ENCODE data around the gene LRP1B. TPM values are rescaled to one million over a fixed set of nuclear protein-coding genes. Genes with fewer than 3 reads are reported as not detected.

LRP1B gene
- total and polyA plus RNA-seq, 2 of the 8 experiments (the other 6 are each of a cell fraction or from before 2014, with no cell fraction given), result 0.03 TPM; not detected in 1

- Histone ChIP-seq H4K8ac (ENCODE audit: extremely low read depth, insufficient read depth, low read length) (no peak overlapping the region), H4K5ac (ENCODE audit: insufficient read length, low read depth, low read length) (no peak overlapping the region), H4K91ac (replicated peaks; ENCODE audit: insufficient read length, low read length) (no peak overlapping the region), H3K9ac (replicated peaks in 1 of 4; ENCODE audit: extremely low read depth in 1 of 4, low read depth in 3 of 4, low read length in 3 of 4) (no peak overlapping the region), H3K4me3 (ENCODE audit: extremely low read depth in 1 of 4, insufficient read depth in 2 of 4, low read depth in 3 of 4, low read length in 4 of 4) (no peak overlapping the region), H3K4me2 (ENCODE audit: insufficient read depth in 1 of 2, low read depth in 2 of 2, low read length in 2 of 2) (no peak overlapping the region), H2BK120ac (replicated peaks; ENCODE audit: low read depth, low read length) (no peak overlapping the region), H3K18ac (ENCODE audit: extremely low read depth, low read length) (no peak overlapping the region), H3K56ac (replicated peaks; ENCODE audit: insufficient read length, low read depth, low read length) (no peak overlapping the region), H3K14ac (ENCODE audit: insufficient read length) (no peak overlapping the region), H2AFZ (ENCODE audit: low read length) (no peak overlapping the region), H3K36me3 (ENCODE audit: control insufficient read depth in 2 of 4, insufficient read depth in 4 of 4, low read length in 3 of 4) (no peaks in the 10 kb centered on the region), H3K27ac (ENCODE audit: low read depth, low read length) (no peak overlapping the region), H3K79me2 (ENCODE audit: control insufficient read depth in 1 of 2, insufficient read depth in 2 of 2, low read length in 2 of 2) (no peaks in the 10 kb centered on the region), H2BK5ac (ENCODE audit: low read depth, low read length) (no peak overlapping the region), H2BK20ac (ENCODE audit: low read length) (no peak overlapping the region), H4K20me1 (replicated peaks in 1 of 2; ENCODE audit: control insufficient read depth in 1 of 2, insufficient read depth in 2 of 2, low read length in 2 of 2) (no peaks in the 10 kb centered on the region), H2BK15ac (ENCODE audit: low read length) (no peak overlapping the region), H3K79me1 (ENCODE audit: low read depth, low read length) (no peaks in the 10 kb centered on the region), H3K9me3 (ENCODE audit: insufficient read depth in 2 of 2, low read depth in 1 of 2, low read length in 1 of 2) (no peaks in the 10 kb centered on the region), H3K27me3 (replicated peaks in 1 of 4; ENCODE audit: control insufficient read depth in 3 of 4, extremely low read depth in 1 of 4, insufficient read depth in 3 of 4, low read length in 3 of 4) (no peaks in the 10 kb centered on the region), H3K4me1 (replicated peaks in 1 of 4; ENCODE audit: control insufficient read depth in 3 of 4, insufficient read depth in 4 of 4, low read length in 3 of 4) (0 out of 7 replicates have a peak, but pooled peaks cover 0 to 2% (median 0%) of the 10 kb centered on the region in 4 experiments), H2AK5ac (ENCODE audit: low read depth, low read length) (no peak overlapping the region), H3K23ac (ENCODE audit: insufficient read length) (no peak overlapping the region), H3K4ac (replicated peaks; ENCODE audit: insufficient read length, low read depth, low read length) (no peak overlapping the region), H2BK12ac (ENCODE audit: low read depth, low read length) (no peak overlapping the region), H3K23me2 (ENCODE audit: low read depth, low read length) (no peaks in the 10 kb centered on the region)
- POLR2A ChIA-PET (ENCODE audit: partially characterized antibody), result no interaction called here
- WGBS, 2 experiments (ENCODE audit: extremely low coverage in 1 of 2, insufficient coverage in 1 of 2, insufficient read length in 1 of 2, insufficient replicate concordance in 2 of 2, low coverage in 1 of 2, low lambda C conversion rate in 2 of 2, missing lambda C conversion rate in 1 of 2), result 88% methylated on average over 2 of the region's 2 CpGs; no CpG with 5 or more reads in 1 of the 2 experiments
- no peak for FAIRE-seq
- no peak for DNase-seq (ENCODE audit: low read depth in 1 of 2, low spot score in 2 of 2)
- TF ChIP-seq CBX5 (IDR thresholded peaks at IDR 0.05; ENCODE audit: low read depth, low read length) (no peak), GABPA (IDR thresholded peaks at IDR 0.05; ENCODE audit: borderline replicate concordance, insufficient read depth, low read length) (no peak)
- CTCF ChIA-PET (ENCODE audit: partially characterized antibody), result interaction anchor here (1.3 to 2.4 kb wide), 2 partner anchors 19 kb away, joined by 3 to 12 read pairs; no protein-coding TSS in a partner anchor
Measured at GRCh38 chr2:140567734-140568133, 1563.1 kb downstream of the LRP1B start.

All from H1 (cell line).